K562 (cell line): ENCODE data around the gene OSBPL7. TPM values are rescaled to one million over a fixed set of nuclear protein-coding genes. Genes with fewer than 3 reads are reported as not detected.
A peak's percentile ranks its signal among the peaks of the same experiment; 100 is the strongest.

Source experiments
- FIP1L1 ChIP-seq: fragments of 200-400 bp; formaldehyde crosslinking; IDR thresholded peaks from 2 replicates; pipeline ENCODE4 v1.6.1; 2018; ENCODE audit warnings: mild to moderate bottlenecking, low read depth, low read length; ENCODE audit not compliant: poor library complexity, severe bottlenecking
- KDM2B ChIP-seq: fragments of 250-450 bp; sonication (Bioruptor Pico); IDR thresholded peaks from 2 replicates; pipeline ENCODE4 v1.8.0; 2021; ENCODE audit warnings: mild to moderate bottlenecking, moderate library complexity
- MECOM ChIP-seq: fragments of 250-450 bp; sonication (Bioruptor Pico); IDR thresholded peaks from 2 replicates; pipeline ENCODE4 v1.8.0; 2022; ENCODE audit warnings: inconsistent platforms
- PHF20 ChIP-seq: fragments of 450-650 bp; IDR thresholded peaks from 2 replicates; pipeline ENCODE4 v1.6.1; 2018; ENCODE audit not compliant: partially characterized antibody
- POU5F1 ChIP-seq: fragments of 150-350 bp; IDR thresholded peaks from 2 replicates; pipeline ENCODE4 v1.6.1; 2014; ENCODE audit warnings: borderline replicate concordance, low read length, low read depth, mild to moderate bottlenecking; ENCODE audit not compliant: partially characterized antibody
- RAD21 ChIP-seq, 2 experiments: fragments of 250-450 bp in 1 of 2; fragments of 450-650 bp in 1 of 2; sonication (Bioruptor Pico) in 1 of 2; formaldehyde crosslinking in 1 of 2; IDR thresholded peaks in 1 of 2; conservative IDR thresholded peaks in 1 of 2; 2 replicates each; pipeline versions ENCODE4 v1.4.0 to v1.8.0; 2020 to 2022; ENCODE audit warnings: mild to moderate bottlenecking in 2 of 2, moderate library complexity in 1 of 2
- STAG1 ChIP-seq: sonication (generic); formaldehyde crosslinking; IDR thresholded peaks from 2 replicates; pipeline ENCODE4 v1.5.0; 2020; ENCODE audit warnings: missing genetic modification reagents, borderline replicate concordance
- TGIF2 ChIP-seq: sonication (generic); formaldehyde crosslinking; IDR thresholded peaks from 2 replicates; pipeline ENCODE4 v1.8.1; 2022; ENCODE audit warnings: mild to moderate bottlenecking, missing genetic modification reagents, moderate library complexity
- ZNF134 ChIP-seq: fragments of 250-450 bp; sonication (Bioruptor Pico); conservative IDR thresholded peaks from 2 replicates; pipeline ENCODE4 v1.4.0; 2020
- polyA plus RNA-seq, 8 experiments: library from polyadenylated mRNA; depleted of rRNA in 4 of 8; stranded (reverse) in 5 of 8; unstranded in 3 of 8; fragments of >200 nt; fragmentation: Nextera tagmentation in 2 of 8; fragmentation: Illumina TruSeq in 1 of 8; extraction: Ambion mirVana in 2 of 8; extraction: Trizol in 1 of 8; gene quantifications; 2 replicates each; pipeline versions ENCODE4 v1.2.1 to v1.2.3, GENCODE V29; 2011 to 2014; ENCODE audit warnings: inconsistent platforms in 1 of 8, missing spikeins in 1 of 8
- total RNA-seq, 7 experiments: library from RNA; depleted of rRNA in 6 of 7; stranded (reverse); fragments of >200 nt in 6 of 7; fragmentation: Illumina TruSeq in 2 of 7; extraction: Trizol in 2 of 7; gene quantifications; 2 replicates each; pipeline versions ENCODE4 v1.2.1 to v1.2.3, GENCODE V29; 2011 to 2021; ENCODE audit warnings: low replicate concordance in 1 of 7
- TF ChIP-seq, protein P1 (sequence below): fragments of 450-650 bp; formaldehyde crosslinking; IDR thresholded peaks from 2 replicates; pipeline ENCODE4 v1.4.0; 2022; ENCODE audit warnings: missing genetic modification characterization
- TF ChIP-seq, protein P2 (sequence below): fragments of 250-450 bp; sonication (Bioruptor Pico); IDR thresholded peaks from 2 replicates; pipeline ENCODE4 v1.5.1; 2021; ENCODE audit warnings: mild to moderate bottlenecking
- TF ChIP-seq, protein P3 (sequence below): fragments of 450-650 bp; IDR thresholded peaks from 2 replicates; pipeline ENCODE4 v1.6.1; 2018; ENCODE audit not compliant: partially characterized antibody
- TF ChIP-seq, protein P4 (sequence below): sonication (generic); formaldehyde crosslinking; IDR thresholded peaks from 2 replicates; pipeline ENCODE4 v1.8.0; 2022; ENCODE audit warnings: mild to moderate bottlenecking, missing genetic modification reagents
- TF ChIP-seq, protein P5 (sequence below): fragments of 250-450 bp; sonication (Bioruptor Pico); IDR thresholded peaks from 2 replicates; pipeline ENCODE4 v1.8.0; 2022; ENCODE audit warnings: moderate library complexity, mild to moderate bottlenecking, inconsistent platforms
- TF ChIP-seq, protein P6 (sequence below): fragments of 250-450 bp; sonication (Bioruptor Pico); IDR thresholded peaks from 2 replicates; pipeline ENCODE4 v1.8.0; 2021; ENCODE audit warnings: moderate library complexity, mild to moderate bottlenecking, inconsistent platforms

The OSBPL7 gene
- total and polyA plus RNA-seq, 9 of the 15 experiments (the other 6 are each of a cell fraction or from before 2014, with no cell fraction given) = 0.32 to 11.9 (median 5.8) TPM

DNA sequence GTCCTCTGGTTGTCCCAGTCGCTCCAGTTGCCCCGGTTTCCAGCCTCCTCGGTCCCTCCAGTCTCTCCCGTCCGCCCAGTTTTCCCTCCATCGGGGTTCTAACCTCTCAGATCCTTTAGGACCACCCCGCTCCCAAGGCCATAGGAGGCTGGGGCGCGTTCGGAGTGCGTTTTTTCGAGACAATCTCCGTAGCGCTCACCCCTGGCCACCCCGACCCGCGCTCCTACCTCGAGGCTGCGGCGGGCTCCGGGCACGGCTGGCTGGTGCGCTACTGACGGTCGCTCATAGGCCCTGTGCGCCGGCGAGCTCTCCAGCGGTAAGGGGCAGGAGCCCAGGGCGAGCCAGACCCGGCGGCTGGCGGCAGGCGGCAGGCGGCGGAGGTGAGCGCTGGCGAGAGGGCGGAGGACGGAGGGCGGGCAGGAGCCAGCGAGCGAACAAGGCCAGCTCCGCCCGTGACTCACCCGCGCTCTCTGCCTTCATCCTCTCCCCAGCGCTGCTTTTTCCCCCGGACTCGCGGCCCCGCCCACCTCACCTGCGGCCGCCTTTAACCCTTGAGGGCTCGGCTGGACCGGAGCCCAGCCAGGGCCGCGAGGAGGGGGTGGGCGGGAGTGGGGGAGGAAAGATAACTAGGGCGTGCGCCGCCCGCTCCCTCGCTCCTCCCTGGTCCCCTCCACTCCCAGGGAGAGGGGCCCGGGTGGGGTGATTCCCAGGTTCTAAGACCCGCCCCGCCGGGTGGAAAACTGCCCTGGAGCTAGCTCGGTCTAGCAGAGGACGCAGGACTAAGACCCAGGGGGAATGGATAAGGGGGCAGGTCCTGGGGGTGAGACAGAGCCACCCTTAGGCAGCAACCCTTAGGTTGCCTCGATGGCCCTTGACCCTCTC is 29.3 kb upstream of the OSBPL7 start, which contains the start of gene SP6 (continued):
- TF ChIP-seq, protein P1, sequence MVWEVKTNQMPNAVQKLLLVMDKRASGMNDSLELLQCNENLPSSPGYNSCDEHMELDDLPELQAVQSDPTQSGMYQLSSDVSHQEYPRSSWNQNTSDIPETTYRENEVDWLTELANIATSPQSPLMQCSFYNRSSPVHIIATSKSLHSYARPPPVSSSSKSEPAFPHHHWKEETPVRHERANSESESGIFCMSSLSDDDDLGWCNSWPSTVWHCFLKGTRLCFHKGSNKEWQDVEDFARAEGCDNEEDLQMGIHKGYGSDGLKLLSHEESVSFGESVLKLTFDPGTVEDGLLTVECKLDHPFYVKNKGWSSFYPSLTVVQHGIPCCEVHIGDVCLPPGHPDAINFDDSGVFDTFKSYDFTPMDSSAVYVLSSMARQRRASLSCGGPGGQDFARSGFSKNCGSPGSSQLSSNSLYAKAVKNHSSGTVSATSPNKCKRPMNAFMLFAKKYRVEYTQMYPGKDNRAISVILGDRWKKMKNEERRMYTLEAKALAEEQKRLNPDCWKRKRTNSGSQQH (CRISPR knock-in tag) = no peak
- TF ChIP-seq, protein P2, sequence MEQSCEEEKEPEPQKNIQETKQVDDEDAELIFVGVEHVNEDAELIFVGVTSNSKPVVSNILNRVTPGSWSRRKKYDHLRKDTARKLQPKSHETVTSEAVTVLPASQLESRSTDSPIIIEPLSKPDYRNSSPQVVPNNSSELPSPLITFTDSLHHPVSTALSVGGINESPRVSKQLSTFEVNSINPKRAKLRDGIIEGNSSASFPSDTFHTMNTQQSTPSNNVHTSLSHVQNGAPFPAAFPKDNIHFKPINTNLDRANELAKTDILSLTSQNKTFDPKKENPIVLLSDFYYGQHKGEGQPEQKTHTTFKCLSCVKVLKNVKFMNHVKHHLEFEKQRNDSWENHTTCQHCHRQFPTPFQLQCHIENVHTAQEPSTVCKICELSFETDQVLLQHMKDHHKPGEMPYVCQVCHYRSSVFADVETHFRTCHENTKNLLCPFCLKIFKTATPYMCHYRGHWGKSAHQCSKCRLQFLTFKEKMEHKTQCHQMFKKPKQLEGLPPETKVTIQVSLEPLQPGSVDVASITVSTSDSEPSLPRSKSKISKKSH (CRISPR knock-in tag) = no peak
- TF ChIP-seq TGIF2 (CRISPR knock-in tag) (peak; percentile 54; the same call in 1 of the 2 replicates), RAD21 (CRISPR knock-in tag; conservative IDR thresholded peaks at IDR 0.05 in 1 of 2, IDR thresholded peaks at IDR 0.05 in 1 of 2) (peak; percentile 37 to 44; a peak in 3 of 4 replicates), PHF20 (no peak), POU5F1 (no peak), STAG1 (CRISPR knock-in tag) (no peak), MECOM (CRISPR knock-in tag) (no peak), KDM2B (0 out of 2 replicates have a peak, but pooled peaks have one; percentile 10), FIP1L1 (no peak), ZNF134 (no peak)
- TF ChIP-seq, protein P3, sequence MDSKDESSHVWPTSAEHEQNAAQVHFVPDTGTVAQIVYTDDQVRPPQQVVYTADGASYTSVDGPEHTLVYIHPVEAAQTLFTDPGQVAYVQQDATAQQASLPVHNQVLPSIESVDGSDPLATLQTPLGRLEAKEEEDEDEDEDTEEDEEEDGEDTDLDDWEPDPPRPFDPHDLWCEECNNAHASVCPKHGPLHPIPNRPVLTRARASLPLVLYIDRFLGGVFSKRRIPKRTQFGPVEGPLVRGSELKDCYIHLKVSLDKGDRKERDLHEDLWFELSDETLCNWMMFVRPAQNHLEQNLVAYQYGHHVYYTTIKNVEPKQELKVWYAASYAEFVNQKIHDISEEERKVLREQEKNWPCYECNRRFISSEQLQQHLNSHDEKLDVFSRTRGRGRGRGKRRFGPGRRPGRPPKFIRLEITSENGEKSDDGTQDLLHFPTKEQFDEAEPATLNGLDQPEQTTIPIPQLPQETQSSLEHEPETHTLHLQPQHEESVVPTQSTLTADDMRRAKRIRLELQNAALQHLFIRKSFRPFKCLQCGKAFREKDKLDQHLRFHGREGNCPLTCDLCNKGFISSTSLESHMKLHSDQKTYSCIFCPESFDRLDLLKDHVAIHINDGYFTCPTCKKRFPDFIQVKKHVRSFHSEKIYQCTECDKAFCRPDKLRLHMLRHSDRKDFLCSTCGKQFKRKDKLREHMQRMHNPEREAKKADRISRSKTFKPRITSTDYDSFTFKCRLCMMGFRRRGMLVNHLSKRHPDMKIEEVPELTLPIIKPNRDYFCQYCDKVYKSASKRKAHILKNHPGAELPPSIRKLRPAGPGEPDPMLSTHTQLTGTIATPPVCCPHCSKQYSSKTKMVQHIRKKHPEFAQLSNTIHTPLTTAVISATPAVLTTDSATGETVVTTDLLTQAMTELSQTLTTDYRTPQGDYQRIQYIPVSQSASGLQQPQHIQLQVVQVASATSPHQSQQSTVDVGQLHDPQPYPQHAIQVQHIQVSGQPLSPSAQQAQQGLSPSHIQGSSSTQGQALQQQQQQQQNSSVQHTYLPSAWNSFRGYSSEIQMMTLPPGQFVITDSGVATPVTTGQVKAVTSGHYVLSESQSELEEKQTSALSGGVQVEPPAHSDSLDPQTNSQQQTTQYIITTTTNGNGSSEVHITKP = peak; percentile 76
- TF ChIP-seq, protein P4, sequence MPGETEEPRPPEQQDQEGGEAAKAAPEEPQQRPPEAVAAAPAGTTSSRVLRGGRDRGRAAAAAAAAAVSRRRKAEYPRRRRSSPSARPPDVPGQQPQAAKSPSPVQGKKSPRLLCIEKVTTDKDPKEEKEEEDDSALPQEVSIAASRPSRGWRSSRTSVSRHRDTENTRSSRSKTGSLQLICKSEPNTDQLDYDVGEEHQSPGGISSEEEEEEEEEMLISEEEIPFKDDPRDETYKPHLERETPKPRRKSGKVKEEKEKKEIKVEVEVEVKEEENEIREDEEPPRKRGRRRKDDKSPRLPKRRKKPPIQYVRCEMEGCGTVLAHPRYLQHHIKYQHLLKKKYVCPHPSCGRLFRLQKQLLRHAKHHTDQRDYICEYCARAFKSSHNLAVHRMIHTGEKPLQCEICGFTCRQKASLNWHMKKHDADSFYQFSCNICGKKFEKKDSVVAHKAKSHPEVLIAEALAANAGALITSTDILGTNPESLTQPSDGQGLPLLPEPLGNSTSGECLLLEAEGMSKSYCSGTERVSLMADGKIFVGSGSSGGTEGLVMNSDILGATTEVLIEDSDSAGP (CRISPR knock-in tag) = no peak
- TF ChIP-seq, protein P5, sequence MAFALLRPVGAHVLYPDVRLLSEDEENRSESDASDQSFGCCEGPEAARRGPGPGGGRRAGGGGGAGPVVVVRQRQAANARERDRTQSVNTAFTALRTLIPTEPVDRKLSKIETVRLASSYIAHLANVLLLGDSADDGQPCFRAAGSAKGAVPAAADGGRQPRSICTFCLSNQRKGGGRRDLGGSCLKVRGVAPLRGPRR (CRISPR knock-in tag) = no peak
- TF ChIP-seq, protein P6, sequence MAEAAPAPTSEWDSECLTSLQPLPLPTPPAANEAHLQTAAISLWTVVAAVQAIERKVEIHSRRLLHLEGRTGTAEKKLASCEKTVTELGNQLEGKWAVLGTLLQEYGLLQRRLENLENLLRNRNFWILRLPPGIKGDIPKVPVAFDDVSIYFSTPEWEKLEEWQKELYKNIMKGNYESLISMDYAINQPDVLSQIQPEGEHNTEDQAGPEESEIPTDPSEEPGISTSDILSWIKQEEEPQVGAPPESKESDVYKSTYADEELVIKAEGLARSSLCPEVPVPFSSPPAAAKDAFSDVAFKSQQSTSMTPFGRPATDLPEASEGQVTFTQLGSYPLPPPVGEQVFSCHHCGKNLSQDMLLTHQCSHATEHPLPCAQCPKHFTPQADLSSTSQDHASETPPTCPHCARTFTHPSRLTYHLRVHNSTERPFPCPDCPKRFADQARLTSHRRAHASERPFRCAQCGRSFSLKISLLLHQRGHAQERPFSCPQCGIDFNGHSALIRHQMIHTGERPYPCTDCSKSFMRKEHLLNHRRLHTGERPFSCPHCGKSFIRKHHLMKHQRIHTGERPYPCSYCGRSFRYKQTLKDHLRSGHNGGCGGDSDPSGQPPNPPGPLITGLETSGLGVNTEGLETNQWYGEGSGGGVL = no peak
